A673 (cell line): ENCODE measurements around the gene SYPL2. TPM values are rescaled to one million over a fixed set of nuclear protein-coding genes. Genes with fewer than 3 reads are reported as not detected.
A peak's percentile ranks its signal among the peaks of the same experiment; 100 is the strongest.

Experiments
- BruUV-seq: library from RNA; stranded (reverse); fragments of 400-500 nt; replicated peaks from 2 replicates; lab custom pipeline; 2021; lab: Mats Ljungman, UMichigan
- CTCF ChIA-PET: fragments of 300-600 bp; sonication (Branson Sonifier 250); formaldehyde crosslinking; loops from one replicate; lab custom pipeline; 2022; ENCODE audit warnings: antibody characterized with exemption; lab: Charles Lee
- POLR2A ChIA-PET: fragments of 300-600 bp; sonication (Branson Sonifier 250); formaldehyde crosslinking; loops from one replicate; lab custom pipeline; 2022; ENCODE audit warnings: antibody characterized with exemption; ENCODE audit not compliant: low non-redundant PET; lab: Charles Lee
- DNase-seq: peaks from one replicate; pipeline ENCODE4 v3.0.0-alpha.2; 2015; ENCODE audit warnings: low spot score
- H3K27ac ChIP-seq: fragments of 200-600 bp; sonication (generic); 2 replicates; pipeline ENCODE4 v1.5.1; 2016; ENCODE audit warnings: mixed run types, low read depth, mild to moderate bottlenecking, mixed read lengths, antibody characterized with exemption, low read length; ENCODE audit not compliant: poor library complexity, severe bottlenecking
- H3K27me3 ChIP-seq: fragments of 200-600 bp; sonication (generic); replicated peaks from 2 replicates; pipeline ENCODE4 v1.6.1; 2017; ENCODE audit warnings: mixed run types, low read depth, mild to moderate bottlenecking, mixed read lengths, antibody characterized with exemption, low read length; ENCODE audit not compliant: insufficient read depth, poor library complexity
- H3K36me3 ChIP-seq: fragments of 200-600 bp; sonication (generic); 2 replicates; pipeline ENCODE4 v1.6.1; 2016; ENCODE audit warnings: mixed run types, mild to moderate bottlenecking, mixed read lengths, antibody characterized with exemption, low read length; ENCODE audit not compliant: insufficient read depth, poor library complexity, severe bottlenecking
- H3K4me1 ChIP-seq: fragments of 200-600 bp; sonication (generic); 2 replicates; pipeline ENCODE4 v1.6.1; 2017; ENCODE audit warnings: mixed run types, mild to moderate bottlenecking, mixed read lengths, antibody characterized with exemption, low read length; ENCODE audit not compliant: insufficient read depth, poor library complexity, severe bottlenecking
- H3K4me3 ChIP-seq: fragments of 200-600 bp; sonication (generic); 2 replicates; pipeline ENCODE4 v1.5.1; 2016; ENCODE audit warnings: low read depth, mixed run types, mild to moderate bottlenecking, mixed read lengths, low read length; ENCODE audit not compliant: poor library complexity, severe bottlenecking
- H3K9me3 ChIP-seq: fragments of 200-600 bp; sonication (generic); 2 replicates; pipeline ENCODE4 v1.6.1; 2016; ENCODE audit warnings: mixed run types, low read depth, mild to moderate bottlenecking, mixed read lengths, antibody characterized with exemption, low read length; ENCODE audit not compliant: poor library complexity, severe bottlenecking
- CTCF ChIP-seq: fragments of 300-800, 200-600 bp; sonication (generic); conservative IDR thresholded peaks from 2 replicates; pipeline ENCODE4 v1.5.1; 2017; ENCODE audit warnings: low read depth, mild to moderate bottlenecking, antibody characterized with exemption, low read length, moderate library complexity, mixed read lengths
- EZH2 ChIP-seq: fragments of 200-600 bp; sonication (generic); IDR thresholded peaks from 2 replicates; pipeline ENCODE4 v1.6.1; 2017; ENCODE audit warnings: borderline replicate concordance, low read depth, mild to moderate bottlenecking, mixed read lengths, antibody characterized with exemption, low read length; ENCODE audit not compliant: poor library complexity, severe bottlenecking
- intact Hi-C: fragments of 100-400 bp; cut with micrococcal nuclease; formaldehyde crosslinking; loops from one replicate; pipeline ENCODE4 v1.10.0; 2022; ENCODE audit not compliant: unreplicated experiment
- total RNA-seq: library from RNA; stranded (reverse); gene quantifications from 2 replicates; pipeline ENCODE4 v1.2.3, GENCODE V29; 2021

The SYPL2 gene
- total RNA-seq, 1 experiment from 2014 or later = 0.13 TPM

- ChIA-PET CTCF (no interaction called here), POLR2A (no interaction called here)
- Histone ChIP-seq H3K27ac (no peak overlapping the region), H3K36me3 (no peaks in the 10 kb centered on the region), H3K4me3 (no peak overlapping the region), H3K4me1 (peaks cover 1% of the 10 kb centered on the region), H3K27me3 (no peaks in the 10 kb centered on the region), H3K9me3 (no peaks in the 10 kb centered on the region)
- BruUV-seq = no TSS peak
- no peak for TF ChIP-seq EZH2
- TF ChIP-seq CTCF = no peak
- no peak for DNase-seq
- intact Hi-C loops = no loop called here
Measured at GRCh38 chr1:109504974-109505373, 38.6 kb downstream of the SYPL2 start.

GRCh38 chr1:109508001-109508872, 41.9 kb downstream of the SYPL2 start:
- ChIA-PET POLR2A (no interaction called here), CTCF (interaction anchor here (0.7 to 1.7 kb wide), 2 partner anchors 18 to 24 kb away, joined by 3 to 5 read pairs; no protein-coding TSS in a partner anchor)
- Histone ChIP-seq H3K36me3 (no peaks in the 10 kb centered on the region), H3K27ac (no peak overlapping the region), H3K4me3 (no peak overlapping the region), H3K27me3 (no peaks in the 10 kb centered on the region), H3K4me1 (peaks cover 7% of the 10 kb centered on the region), H3K9me3 (no peaks in the 10 kb centered on the region)
- no TSS peak for BruUV-seq
- intact Hi-C loops = no loop called here
- TF ChIP-seq CTCF (no peak), EZH2 (no peak)
- DNase-seq = no peak

GRCh38 chr1:109508873-109509175, 42.5 kb downstream of the SYPL2 start:
- H3K36me3 ChIP-seq = no peaks in the 10 kb centered on the region
- ChIA-PET POLR2A (no interaction called here), CTCF (interaction anchor here (0.7 kb wide), 1 partner anchor 23 kb away, joined by 3 read pairs; no protein-coding TSS in a partner anchor)
- DNase-seq = no peak
- no peaks in the 10 kb centered on the region for H3K9me3 ChIP-seq
- no TSS peak for BruUV-seq
- H3K4me3 ChIP-seq = peak overlapping the region; percentile 57
- H3K27ac ChIP-seq = no peak overlapping the region
- intact Hi-C loops = no loop called here
- H3K27me3 ChIP-seq = no peaks in the 10 kb centered on the region
- TF ChIP-seq EZH2 (no peak), CTCF (no peak)
- H3K4me1 ChIP-seq = peaks cover 7% of the 10 kb centered on the region
